ENCODE data around the gene TNS3.
"Not testable (repeated sequence)": the region's sequence is repeated elsewhere in the genome, so short reads cannot be mapped to it uniquely, and the experiment has no call there.

TNS3 gene

DNA sequence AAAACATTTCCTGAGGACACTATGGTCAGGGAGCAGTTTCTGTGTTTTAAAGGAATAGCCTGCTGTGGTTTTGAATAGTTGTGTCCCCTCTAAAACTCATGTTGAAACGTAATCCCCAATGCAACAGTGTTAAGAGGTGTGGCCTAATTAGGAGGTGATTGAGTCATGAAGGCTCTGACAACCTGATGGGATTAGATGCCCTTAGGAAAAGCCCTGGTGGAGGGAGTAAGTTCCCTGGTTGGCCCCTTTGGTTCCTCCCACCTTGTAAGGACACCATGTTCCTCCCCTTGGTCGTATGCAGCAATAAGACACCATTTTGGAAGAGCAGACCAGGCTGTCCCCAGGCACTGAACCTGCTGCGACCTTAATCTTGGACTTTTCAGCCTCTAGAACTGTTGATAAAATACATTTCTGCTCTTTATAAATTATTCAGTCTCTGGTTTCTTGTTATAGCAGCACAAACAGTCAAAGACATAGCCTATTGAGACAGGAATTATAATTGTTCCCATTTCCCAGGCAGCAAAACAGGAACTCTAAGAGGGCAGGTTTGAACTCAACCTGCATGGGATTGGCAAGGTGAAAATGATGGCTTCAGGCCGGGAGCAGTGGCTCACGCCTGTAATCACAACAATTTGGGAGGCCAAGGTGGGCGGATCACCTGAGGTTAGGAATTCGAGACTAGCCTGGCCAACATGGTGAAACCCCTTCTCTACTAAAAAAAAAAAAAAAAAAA is 20.5 kb upstream of the TNS3 start:
- no peak for DNase-seq

DNA sequence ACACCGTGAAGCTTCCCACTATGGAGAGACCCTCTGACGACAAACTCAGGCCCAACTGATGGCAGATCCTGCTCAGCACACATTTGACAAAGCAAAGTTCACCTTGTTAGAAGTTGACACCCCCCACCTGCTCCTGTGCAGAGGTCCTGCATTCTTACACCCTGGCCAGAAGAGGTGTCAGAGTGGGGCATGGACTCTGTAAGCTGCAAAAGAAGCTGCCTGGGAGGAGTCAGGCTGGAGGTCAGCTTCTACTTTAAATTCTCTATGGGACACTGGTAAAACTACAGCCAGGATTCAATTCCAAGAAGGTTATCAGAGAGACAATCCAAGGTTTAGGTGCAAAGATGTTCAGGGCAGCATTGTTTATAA is 20.0 kb upstream of the TNS3 start:
- DNase-seq: no peak

DNA sequence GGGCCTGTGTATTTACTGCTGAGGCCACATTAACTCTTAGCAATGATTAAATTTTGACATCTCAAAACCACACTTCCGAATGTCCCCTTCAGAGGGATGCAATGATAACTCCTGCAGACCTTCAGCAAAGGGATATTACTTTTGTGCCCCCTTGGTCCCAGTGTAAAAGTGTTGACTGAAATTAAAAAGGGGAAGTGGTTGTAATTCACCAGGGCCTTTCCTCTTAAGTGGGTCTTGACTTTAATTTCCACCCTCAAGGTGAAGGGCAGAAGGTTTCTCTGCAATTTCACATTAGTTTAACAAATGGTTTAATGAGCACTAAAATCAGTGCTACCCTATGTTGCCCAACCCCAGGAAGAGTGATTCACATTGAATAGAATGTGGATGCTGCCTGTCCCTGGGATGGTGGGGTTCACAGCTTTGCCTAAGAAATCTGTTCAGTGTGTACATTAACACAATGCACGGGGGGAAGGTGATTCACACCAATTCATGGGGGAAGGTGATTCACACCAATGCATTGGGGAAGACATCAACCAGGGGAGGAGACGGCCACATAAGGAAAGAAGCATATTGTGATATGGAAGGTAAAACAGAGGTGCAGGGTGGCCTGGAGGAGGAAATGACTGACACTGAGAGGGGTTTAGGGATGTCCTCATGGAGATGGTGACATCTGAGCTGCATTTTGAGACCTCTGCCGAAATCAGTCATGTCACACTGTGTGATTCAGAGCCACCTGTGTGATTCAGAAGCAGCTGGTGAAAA is 19.4 kb upstream of the TNS3 start:
- DNase-seq: no peak

DNA sequence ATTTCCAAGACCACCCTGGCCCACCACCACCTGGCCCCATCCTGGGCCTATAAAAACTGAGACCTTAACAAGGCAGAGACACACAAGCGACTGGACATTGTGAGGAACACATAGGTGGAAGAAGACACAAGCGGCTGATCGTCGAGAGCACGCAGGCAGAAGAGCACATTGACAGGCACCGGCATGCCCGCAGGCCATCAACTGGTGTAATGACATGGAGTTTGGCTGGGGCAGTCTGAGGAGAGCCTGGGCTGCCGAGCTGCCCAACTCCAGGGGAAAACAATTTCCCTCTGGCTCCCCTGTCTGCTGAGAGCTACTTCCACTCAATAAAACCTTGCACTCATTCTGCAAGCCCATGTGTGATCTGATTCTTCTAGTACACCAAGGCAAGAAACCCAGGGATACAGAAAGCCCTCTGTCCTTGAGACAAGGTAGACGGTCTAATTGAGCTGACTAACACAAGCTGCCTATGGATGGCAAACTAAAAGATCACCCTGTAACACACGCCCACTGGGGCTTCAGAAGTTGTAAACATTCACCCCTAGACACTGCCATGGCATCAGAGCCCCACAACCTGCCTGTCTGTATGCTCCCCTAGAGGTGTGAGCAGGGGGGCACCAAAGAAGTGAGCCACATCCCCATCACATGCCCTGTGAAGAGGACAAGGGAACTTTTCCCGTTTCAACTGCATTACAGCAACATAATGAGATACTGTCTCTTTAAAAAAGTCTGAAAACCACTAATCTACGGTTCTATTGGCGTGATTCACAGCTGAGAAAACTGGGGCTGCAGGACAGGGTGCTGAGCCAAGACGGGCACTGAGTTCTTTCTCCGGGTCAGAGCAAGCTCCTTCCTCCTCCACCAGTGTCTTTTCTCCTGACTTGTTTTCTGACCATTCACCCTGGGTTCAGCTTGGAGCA is 18.5 kb upstream of the TNS3 start:
- no peak for DNase-seq

DNA sequence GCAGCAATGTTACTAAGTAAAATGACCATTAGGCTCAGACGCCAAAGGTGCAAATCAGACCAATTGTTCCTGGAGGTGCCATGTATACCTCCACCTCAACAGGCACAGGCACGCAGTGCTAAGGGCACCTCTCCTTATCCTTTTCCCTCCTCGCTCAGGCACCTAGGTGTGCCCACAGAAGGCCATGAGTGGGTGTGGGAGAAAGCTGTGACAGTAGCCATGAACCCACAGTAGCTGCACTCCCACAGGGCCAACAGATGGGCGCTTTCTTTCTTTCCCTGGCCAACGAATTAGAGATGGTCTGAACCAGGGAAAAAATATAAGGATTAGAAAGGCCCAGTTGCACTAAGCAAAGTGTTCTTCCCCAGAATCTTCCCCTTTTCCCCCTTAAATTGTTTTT is 15.5 kb upstream of the TNS3 start:
- DNase-seq: no peak

- no peak for DNase-seq
Observed at GRCh38 chr7:47596502-47597202, 14.7 kb upstream of the TNS3 start.

DNA sequence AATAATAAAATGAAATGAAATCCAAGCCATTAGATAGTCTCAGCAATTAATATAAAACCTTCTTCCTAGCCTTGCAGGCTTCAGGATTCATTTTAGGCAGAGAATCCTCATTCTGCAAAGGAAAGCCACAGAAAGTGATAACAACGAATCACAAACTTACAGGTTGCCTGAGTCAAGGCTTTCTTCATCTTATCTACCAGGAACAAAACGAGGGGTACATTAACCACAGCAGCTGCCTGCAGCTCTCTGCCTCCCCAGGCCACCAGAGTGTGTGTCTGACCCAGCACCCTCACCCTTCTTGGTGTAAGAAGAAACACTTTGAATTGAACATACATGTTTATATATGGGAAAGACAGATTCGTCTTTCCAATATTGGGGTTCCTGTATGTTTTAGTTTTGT is 12.5 kb upstream of the TNS3 start:
- DNase-seq: no peak

DNA sequence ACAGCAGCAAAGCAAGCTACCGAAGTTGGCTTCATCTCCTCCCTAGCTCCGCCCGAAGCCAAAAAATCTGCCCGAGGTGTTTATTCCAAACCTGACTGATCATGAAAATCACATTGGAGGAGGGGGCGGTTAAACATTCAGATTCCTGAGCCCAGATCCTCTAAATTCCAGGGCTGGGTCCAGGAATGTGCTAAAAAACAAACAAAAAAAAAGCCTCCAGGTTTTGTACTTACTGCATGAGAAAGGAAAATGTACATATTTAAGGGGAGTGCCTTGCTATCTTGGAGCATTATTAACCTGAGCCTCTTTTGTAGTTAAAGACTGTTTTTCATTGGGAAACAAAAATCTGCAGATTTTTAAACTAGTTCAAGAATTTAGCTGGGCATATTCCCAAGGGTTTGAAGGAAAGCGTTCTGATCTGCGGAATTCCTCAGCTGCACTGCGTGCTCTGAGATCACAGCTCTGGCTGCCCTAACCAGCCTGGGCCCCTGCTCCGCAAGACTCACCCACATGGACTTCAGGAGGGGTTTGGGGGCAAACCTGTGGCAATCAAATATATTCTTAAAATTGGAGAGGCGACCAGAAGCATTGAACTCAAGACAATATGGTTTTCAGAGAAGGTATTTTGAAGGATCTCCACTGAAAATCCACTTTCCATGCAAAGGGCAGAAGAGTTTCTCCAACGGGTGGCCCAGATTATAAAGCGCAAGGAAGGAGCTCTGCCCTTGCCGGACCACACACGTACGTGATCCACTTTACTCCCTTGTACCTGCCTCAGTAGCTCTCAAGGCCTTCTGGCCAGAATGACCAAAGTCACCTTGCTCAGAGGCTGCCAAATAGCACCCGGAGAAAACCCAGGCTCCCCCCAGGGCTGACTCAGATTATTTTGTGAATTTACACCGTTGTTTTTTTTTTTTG is 10.0 kb upstream of the TNS3 start:
- no peak for DNase-seq

DNA sequence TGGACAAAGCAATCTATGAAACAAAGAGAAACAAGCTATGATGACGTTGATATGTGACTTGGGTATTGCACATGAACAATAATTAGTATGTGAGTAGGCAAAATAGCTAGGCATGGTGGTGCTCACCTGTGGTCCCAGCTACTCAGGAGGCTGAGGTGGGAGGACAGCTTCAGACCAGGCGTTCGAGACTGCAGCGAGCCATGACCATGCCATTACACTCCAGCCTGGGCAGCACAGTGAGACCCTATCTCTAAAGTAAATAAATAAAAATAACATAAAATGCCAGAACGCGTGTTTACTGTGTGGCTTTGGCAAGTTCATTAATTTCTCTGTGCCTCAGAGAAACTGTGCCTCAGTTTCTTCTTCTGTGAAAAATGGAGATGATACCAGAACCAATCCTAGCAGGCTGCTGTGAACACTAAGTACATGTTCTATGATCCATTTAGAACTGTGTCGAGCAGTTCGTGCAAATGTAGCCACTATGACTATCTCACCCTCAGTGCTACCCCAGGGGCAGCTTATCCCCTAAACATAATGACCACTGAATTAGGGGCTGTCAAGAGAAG is 9.3 kb upstream of the TNS3 start:
- no peak for DNase-seq

GRCh38 chr7:47590215-47590614 is 8.3 kb upstream of the TNS3 start:
- not testable (repeated sequence) for DNase-seq

GRCh38 chr7:47588704-47589225 is 6.9 kb upstream of the TNS3 start:
- no peak for DNase-seq

DNA sequence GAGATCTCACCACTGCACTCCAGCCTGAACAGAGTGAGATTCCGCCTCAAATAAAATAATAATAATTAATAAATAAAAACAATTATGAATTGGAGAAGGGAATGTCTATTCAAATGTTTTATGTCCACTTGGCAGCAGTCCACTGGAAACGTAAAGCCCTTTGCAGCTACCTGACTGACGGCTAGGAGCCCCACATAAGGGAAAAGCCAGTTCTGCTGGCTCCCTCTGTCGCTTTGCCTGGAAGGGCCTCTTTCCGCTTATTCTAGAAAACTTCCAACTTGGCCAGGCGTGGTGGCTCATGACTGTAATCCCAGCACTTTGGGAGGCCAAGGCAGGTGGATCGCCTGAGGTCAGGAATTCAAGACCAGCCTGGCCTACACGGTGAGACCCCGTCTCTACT is 6.1 kb upstream of the TNS3 start:
- no peak for DNase-seq

- no peak for DNase-seq
Observed at GRCh38 chr7:47587351-47587750, 5.4 kb upstream of the TNS3 start.

- DNase-seq: no peak
Observed at GRCh38 chr7:47586925-47587324, 5.0 kb upstream of the TNS3 start.

- not testable (repeated sequence) for DNase-seq
Observed at GRCh38 chr7:47586161-47586670, 4.3 kb upstream of the TNS3 start.

GRCh38 chr7:47584536-47584895 is 2.6 kb upstream of the TNS3 start:
- no peak for DNase-seq

DNA sequence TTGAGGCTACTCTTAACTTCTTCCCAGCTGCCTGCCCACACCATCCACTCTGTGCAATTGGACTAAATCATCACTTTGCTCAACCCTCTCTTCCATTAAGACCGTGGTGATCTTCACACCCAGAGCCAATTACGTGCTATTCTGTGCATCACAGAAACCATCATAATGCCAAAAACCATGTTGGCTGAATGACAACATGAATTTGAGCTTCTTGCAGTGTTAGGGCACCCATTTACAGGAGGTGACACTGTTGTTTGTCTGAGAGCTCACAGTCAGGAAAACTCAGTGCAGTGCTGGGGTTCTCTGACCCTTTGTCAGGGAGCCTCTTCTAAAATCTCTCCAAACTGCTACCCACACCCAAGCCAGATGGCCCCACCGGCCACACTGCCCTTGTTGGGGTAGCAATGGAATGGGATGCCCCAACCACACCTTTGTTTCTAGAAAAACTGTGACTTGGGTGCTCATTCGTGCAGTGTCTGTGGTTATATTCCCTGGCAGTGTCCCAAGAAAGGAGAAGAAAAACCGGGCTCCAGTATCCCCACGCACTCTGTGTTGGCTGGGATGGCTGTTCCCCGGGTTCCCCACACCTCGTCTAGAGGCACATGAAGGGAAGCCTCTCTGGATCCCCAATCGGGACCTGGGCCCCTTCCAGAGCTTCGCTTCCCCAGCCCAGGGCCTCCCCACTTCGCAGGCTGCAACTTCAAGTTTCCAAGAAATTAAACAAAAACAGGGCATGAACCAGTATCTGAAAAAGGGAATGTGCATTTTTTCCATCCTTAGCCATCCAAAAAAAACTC is 2.0 kb upstream of the TNS3 start:
- no peak for DNase-seq

DNA sequence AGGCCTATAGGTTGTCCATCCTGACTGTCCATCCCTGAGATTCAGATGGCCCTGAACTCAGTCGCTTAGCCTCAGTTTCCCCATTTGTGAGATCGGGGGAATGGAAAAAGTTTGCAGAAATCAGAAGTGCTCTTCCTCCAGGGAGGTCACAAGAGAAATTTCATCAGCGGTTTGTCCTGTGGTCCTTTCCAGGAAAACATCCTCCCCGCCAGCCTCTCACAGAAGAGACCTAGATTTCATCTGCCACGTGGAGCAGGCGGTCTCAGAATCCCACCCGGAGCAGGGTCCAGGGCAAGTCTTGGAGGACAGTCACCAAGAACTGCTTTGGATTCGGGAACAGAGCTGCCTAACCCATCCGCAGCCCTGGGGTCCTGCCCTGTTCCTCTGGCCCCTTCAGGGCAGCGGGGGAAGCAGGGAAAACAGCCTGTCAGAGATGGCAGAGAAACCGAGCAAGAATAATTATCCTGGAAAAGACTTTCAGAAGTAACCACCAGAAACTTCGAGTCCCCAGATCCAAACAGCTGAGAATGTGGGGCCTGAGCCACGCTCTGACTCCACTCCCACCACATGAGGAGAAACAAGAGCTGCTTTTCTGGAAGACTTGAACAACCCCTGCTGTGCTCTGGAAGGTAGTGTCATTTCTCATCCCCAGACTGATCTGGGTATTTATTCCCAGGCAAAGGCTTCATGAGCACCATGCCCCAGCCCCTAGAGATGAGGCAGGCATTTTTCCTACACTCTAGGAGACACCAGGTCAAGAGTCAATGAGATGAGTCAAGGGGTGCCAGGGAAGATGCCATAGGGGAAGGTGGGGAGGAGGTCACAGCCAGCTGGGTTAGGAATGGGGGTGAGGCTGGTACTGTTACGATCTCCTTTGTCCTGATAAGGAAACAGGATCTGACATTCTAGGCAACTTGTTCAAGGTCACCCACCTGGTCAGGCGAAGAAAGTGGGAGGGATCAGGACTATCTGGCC is 1.1 kb upstream of the TNS3 start:
- no peak for DNase-seq

GRCh38 chr7:47581438-47581803 is 490 bp downstream of the TNS3 start:
- no peak for DNase-seq
